SK-N-SH (cell line): ENCODE measurements around the gene TINAGL1. TPM values are rescaled to one million over a fixed set of nuclear protein-coding genes. Genes with fewer than 3 reads are reported as not detected.

Source experiments
- CTCF ChIA-PET: fragments of 300-600, 350-600 bp; formaldehyde crosslinking; extraction: SDS; loops from one replicate; lab custom pipeline; 2021; lab: Yijun Ruan, JAX
- POLR2A ChIA-PET: fragments of 350-600 bp; sonication (Branson Sonifier 250); formaldehyde crosslinking; extraction: SDS; loops from one replicate; lab custom pipeline; 2020; ENCODE audit warnings: antibody characterized with exemption, inconsistent platforms; lab: Yijun Ruan, JAX
- DNase-seq: peaks from one replicate; pipeline ENCODE4 v3.0.0; 2012
- H2AFZ ChIP-seq: fragments of 200-600 bp; sonication (generic); 2 replicates; pipeline ENCODE4 v1.8.1; 2016; ENCODE audit warnings: antibody characterized with exemption, mild to moderate bottlenecking, low read depth
- H3F3A ChIP-seq: fragments of 200-600 bp; sonication (generic); replicated peaks from 2 replicates; pipeline ENCODE3; 2016; ENCODE audit warnings: antibody characterized with exemption, mild to moderate bottlenecking; ENCODE audit not compliant: insufficient read depth
- H3K27ac ChIP-seq, 2 experiments: fragments of 200-500 bp in 1 of 2; fragments of 200-600 bp in 1 of 2; sonication (Bioruptor generic) in 1 of 2; sonication (generic), shearing (Covaris generic) in 1 of 2; 2 replicates each; pipeline versions ENCODE4 v1.5.1 to v1.6.1; 2014 to 2016; ENCODE audit warnings: low read depth in 2 of 2, inconsistent platforms in 1 of 2, low read length in 1 of 2, mild to moderate bottlenecking in 1 of 2, mixed read lengths in 1 of 2
- H3K27me3 ChIP-seq: fragments of 200-600 bp; sonication (generic), shearing (Covaris generic); 2 replicates; pipeline ENCODE4 v1.6.1; 2016; ENCODE audit warnings: mixed run types; ENCODE audit not compliant: insufficient read depth
- H3K36me3 ChIP-seq, 2 experiments: fragments of 200-500 bp in 1 of 2; fragments of 200-600 bp in 1 of 2; sonication (Bioruptor generic) in 1 of 2; sonication (generic) in 1 of 2; replicated peaks in 1 of 2; 2 replicates each; pipeline versions ENCODE3 to v1.5.1; 2014 to 2016; ENCODE audit warnings: low read length in 1 of 2, mild to moderate bottlenecking in 1 of 2; ENCODE audit not compliant: insufficient read depth in 2 of 2, control insufficient read depth in 1 of 2
- H3K4me1 ChIP-seq, 2 experiments: fragments of 200-500 bp in 1 of 2; fragments of 200-600 bp in 1 of 2; sonication (Bioruptor generic) in 1 of 2; sonication (generic), shearing (Covaris generic) in 1 of 2; 2 replicates each; pipeline versions ENCODE4 v1.5.1 to v1.6.1; 2014 to 2016; ENCODE audit warnings: low read depth in 1 of 2, low read length in 1 of 2, mixed run types in 1 of 2; ENCODE audit not compliant: insufficient read depth in 2 of 2, control insufficient read depth in 1 of 2
- H3K4me2 ChIP-seq: fragments of 200-600 bp; sonication (generic), shearing (Covaris generic); 2 replicates; pipeline ENCODE4 v1.6.1; 2017; ENCODE audit warnings: mixed run types
- H3K4me3 ChIP-seq, 2 experiments: fragments of 200-500 bp in 1 of 2; fragments of 200-600 bp in 1 of 2; sonication (Bioruptor generic) in 1 of 2; sonication (generic), shearing (Covaris generic) in 1 of 2; 2 replicates each; pipeline versions ENCODE4 v1.5.1 to v1.8.1; 2014 to 2016; ENCODE audit warnings: low read depth in 2 of 2, inconsistent platforms in 1 of 2, low read length in 1 of 2, mild to moderate bottlenecking in 1 of 2, mixed read lengths in 1 of 2, moderate library complexity in 1 of 2
- H3K79me2 ChIP-seq: fragments of 200-600 bp; sonication (generic); 2 replicates; pipeline ENCODE4 v1.8.1; 2017; ENCODE audit warnings: mild to moderate bottlenecking; ENCODE audit not compliant: insufficient read depth
- H3K9ac ChIP-seq: fragments of 200-600 bp; sonication (generic); 2 replicates; pipeline ENCODE4 v1.6.1; 2017; ENCODE audit warnings: mixed run types
- H3K9me2 ChIP-seq: fragments of 200-600 bp; sonication (generic); 2 replicates; pipeline ENCODE4 v1.6.1; 2017; ENCODE audit warnings: mixed run types
- H3K9me3 ChIP-seq: fragments of 200-600 bp; sonication (generic); 2 replicates; pipeline ENCODE4 v1.6.1; 2017; ENCODE audit warnings: mixed run types, mild to moderate bottlenecking, moderate library complexity
- H4K20me1 ChIP-seq: fragments of 200-600 bp; sonication (generic); 2 replicates; pipeline ENCODE4 v1.6.1; 2017; ENCODE audit warnings: mild to moderate bottlenecking, mixed run types; ENCODE audit not compliant: insufficient read depth
- EP300 ChIP-seq, 2 experiments: IDR thresholded peaks; 2 replicates each; pipeline versions ENCODE4 v1.4.0 to v1.6.1; 2012; ENCODE audit warnings: borderline replicate concordance in 1 of 2, low read depth in 1 of 2, low read length in 1 of 2
- FOXJ3 ChIP-seq: sonication (generic); formaldehyde crosslinking; IDR thresholded peaks from 2 replicates; pipeline ENCODE4 v1.5.1; 2020; ENCODE audit warnings: mild to moderate bottlenecking, missing genetic modification reagents
- GABPA ChIP-seq: IDR thresholded peaks from 2 replicates; pipeline ENCODE4 v1.4.0; 2012; ENCODE audit warnings: low read depth, mild to moderate bottlenecking
- NFIC ChIP-seq: IDR thresholded peaks from 2 replicates; pipeline ENCODE4 v1.4.0; 2012; ENCODE audit warnings: borderline replicate concordance
- RAD21 ChIP-seq: IDR thresholded peaks from 2 replicates; pipeline ENCODE4 v1.6.1; 2012; ENCODE audit warnings: mild to moderate bottlenecking, low read length
- TEAD4 ChIP-seq: IDR thresholded peaks from 2 replicates; pipeline ENCODE4 v1.4.0; 2012; ENCODE audit warnings: mild to moderate bottlenecking, borderline replicate concordance; ENCODE audit not compliant: insufficient read depth
- USF1 ChIP-seq: IDR thresholded peaks from 2 replicates; pipeline ENCODE4 v1.4.0; 2012; ENCODE audit warnings: low read depth, borderline replicate concordance
- USF2 ChIP-seq: fragments of 150-350 bp; IDR thresholded peaks from 2 replicates; pipeline ENCODE4 v1.6.1; 2017; ENCODE audit warnings: antibody characterized with exemption, low read length, low read depth, borderline replicate concordance
- YY1 ChIP-seq: IDR thresholded peaks from 2 replicates; pipeline ENCODE4 v1.4.0; 2012; ENCODE audit warnings: low read depth, mild to moderate bottlenecking
- WGBS: methylation state at CpG from one replicate; pipeline ENCODE4 v1.1.6; 2017; ENCODE audit warnings: low lambda C conversion rate; 5-methylcytosine and 5-hydroxymethylcytosine counted together
- polyA plus RNA-seq, 3 experiments: library from polyadenylated mRNA; depleted of rRNA; stranded (reverse); fragments of >200 nt; gene quantifications; 2 replicates each; pipeline ENCODE4 v1.2.3, GENCODE V29; 2012

Gene TINAGL1
- polyA plus RNA-seq, 1 of the 3 experiments (the other 2 are of a cell fraction), result not detected

GRCh38 chr1:31583082-31583994 is 7.0 kb downstream of the TINAGL1 start (continued):
- TF ChIP-seq RAD21 (no peak), GABPA (no peak), TEAD4 (no peak)

- Histone ChIP-seq H3K27ac (no peak overlapping the region), H3K9ac (no peak overlapping the region), H3F3A (no peaks in the 10 kb centered on the region), H3K79me2 (no peaks in the 10 kb centered on the region), H3K9me2 (no peaks in the 10 kb centered on the region), H3K4me3 (no peak overlapping the region), H3K4me2 (peak overlapping the region; percentile 38; the same call in 1 of the 2 replicates), H3K4me1 (peaks cover 0 to 18% of the 10 kb centered on the region in 2 experiments; a peak in 2 of 4 replicates), H3K9me3 (no peaks in the 10 kb centered on the region), H2AFZ (no peak overlapping the region), H3K27me3 (no peaks in the 10 kb centered on the region), H3K36me3 (no peaks in the 10 kb centered on the region), H4K20me1 (no peaks in the 10 kb centered on the region)
- peak; percentile 76 for DNase-seq
- ChIA-PET POLR2A (no interaction called here), CTCF (interaction anchor here (0.7 to 4.5 kb wide), 4 partner anchors 11 to 195 kb away, joined by 3 to 36 read pairs (median 6); partner anchors contain the start of gene HCRTR1)
- WGBS, result 61% methylated on average over 5 of the region's 13 CpGs
- TF ChIP-seq USF2 (no peak), USF1 (peak; percentile 67; the same call in 1 of the 2 replicates), NFIC (peak; percentile 27; the same call in 1 of the 2 replicates), FOXJ3 (no peak), YY1 (no peak), GABPA (no peak), EP300 (IDR thresholded peaks at IDR 0.05; ENCODE audit: borderline replicate concordance in 1 of 2, low read depth in 1 of 2, low read length in 1 of 2) (no peak)
Measured at GRCh38 chr1:31583995-31584868, 7.9 kb downstream of the TINAGL1 start.
